GM21515 (cell line): Measurements from ENCODE around the gene GMDS.

Experiments
- ATAC-seq: cut with Tn5 transposase; IDR thresholded peaks from one replicate; pipeline ENCODE4 v1.9.1; 2021; ENCODE audit not compliant: unreplicated experiment

GMDS gene

DNA sequence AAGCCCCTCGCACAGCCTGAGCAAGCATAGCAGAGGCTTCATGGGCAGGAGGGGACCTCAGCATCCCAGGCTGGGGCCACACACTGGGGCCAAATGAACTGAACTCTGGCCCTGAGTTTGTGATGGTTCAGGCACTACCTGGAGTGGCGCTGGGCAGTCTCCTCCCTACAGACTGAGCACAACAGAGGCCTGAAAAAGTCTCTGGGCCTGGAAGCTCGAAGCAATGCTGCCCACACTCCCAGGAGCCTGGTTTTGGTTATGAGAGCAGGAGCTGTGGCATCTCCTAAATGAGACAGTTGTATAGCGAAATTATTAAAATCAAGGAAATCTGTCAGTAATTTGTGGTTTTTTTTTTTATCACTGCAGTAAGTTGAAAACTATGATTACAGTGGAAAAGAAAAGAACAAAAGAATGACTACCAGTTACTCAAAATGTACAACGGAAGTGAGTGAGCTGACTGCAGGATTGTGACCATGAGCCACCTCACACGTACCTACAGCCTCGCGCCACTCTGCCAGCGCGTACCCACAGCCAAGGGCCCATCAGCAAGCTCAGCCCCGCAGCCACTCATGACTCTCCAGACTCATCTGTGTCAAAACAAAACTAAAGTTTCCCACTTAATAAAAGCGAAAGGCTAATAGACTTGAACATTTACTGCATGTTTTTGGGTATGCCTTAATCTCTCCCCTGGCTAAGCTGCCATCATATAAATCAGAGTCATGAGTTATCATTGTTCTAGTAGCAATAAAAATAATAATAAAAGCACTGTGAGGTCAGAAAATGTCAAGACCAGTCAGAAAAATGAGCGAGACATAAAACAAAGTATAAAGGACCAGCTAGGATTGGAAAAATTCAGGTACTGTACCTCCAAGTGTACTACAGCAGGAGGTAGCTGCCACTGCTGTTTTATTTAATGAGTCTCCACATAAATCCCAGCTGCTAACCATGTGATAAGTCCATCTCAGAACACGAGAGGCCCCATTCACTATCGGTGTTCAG, 458.7 kb downstream of the GMDS start:
- ATAC-seq, result no peak

DNA sequence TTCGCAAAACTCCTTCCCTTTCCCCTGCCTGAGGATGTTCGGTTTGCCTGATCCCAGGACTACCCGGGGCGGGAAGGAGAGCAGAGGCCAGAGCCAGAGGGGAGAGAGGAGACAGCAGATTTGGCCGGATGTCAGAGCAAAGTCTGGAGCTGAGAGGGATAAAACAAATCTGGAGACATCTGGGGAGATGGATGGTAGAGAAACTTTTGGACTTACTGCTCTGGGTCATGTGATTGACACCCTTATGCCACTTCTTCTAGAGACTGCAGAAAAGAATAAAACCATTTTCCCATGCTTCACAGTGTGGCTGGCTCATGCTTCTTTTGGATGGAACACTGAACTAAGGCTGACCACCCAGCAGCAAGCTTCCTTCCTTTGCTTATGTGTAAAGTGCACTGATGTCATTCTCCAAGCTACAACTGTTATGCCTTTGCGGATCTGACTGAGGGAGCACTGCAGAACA, 461.0 kb downstream of the GMDS start:
- ATAC-seq, result no peak

DNA sequence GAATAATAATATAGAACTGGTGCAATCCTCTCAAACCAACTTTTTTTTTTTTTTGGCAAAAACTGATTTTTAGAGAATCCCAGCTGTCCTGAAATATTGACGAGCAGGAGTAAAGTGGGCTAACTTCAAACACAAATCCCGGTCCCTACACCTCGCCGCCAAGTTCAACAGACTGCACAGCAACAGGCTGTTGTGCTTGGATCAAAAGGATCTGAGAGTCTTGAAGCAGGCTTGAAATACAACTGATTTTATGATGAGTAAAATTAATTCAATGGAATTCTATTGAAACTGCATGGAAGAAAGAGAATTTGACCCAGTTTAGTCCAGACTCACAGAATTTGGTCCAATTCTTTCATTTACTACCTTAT, 463.6 kb downstream of the GMDS start:
- no peak for ATAC-seq

DNA sequence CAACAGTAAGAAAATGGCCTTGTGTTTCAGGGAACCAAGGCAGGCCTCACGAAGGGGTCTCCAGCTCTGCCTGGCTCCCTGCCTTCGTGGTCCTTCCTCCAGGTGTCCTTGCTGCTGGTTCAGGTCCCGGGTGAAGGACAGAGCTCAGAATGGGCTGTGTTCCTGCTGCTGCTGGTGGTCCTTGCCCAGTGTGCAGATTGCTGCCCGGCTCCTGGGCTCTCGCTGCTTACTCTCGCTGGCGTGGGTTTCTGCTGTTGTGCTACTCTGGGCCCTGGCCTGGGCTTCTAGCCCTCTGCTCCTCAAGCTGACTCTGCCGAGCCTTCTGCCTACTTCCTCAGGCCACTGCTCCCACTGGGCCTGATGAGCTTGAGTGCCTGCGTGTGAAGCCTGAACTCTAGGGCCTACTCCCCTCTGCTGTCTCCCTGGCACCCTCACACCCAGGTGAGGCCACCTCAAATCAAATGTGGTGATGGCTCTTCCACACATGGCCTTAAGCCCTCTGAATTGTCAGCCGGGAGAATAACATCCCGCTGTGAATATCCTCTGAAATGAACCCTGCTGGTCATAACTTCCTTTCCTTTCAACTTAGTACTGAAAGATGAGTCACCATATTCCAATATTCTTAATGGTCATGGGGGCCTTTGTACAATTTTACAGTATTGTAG, 464.1 kb downstream of the GMDS start:
- ATAC-seq, result no peak

DNA sequence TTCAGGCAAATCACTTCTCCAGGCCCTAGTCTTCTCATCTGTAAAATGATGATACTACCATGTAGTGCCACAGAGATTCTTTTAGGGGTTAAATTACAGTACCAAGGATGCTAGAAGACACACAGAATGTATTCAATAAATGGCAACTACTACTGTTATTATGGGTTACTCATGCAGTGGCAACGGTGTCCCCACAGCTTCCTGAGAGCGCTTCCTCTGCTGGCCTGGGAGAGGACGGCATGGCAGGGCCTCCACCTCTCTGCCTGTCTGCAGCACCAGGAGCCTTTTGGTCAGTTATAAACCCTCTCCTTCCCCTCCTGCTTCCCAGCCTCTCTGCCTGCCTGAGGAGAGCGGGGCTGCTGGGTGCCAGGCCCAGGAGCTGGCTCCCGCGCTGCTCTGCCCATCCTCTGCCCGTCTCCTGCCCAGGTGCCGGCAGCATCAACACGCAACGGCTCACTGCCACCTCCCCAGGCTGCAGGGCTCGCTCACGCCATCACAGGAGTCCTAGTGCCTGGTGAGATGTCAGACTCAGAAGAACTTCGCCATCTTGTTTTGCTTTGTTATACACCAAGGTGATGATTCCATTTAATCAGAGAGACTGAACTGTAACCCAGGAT, 465.0 kb downstream of the GMDS start:
- no peak for ATAC-seq

DNA sequence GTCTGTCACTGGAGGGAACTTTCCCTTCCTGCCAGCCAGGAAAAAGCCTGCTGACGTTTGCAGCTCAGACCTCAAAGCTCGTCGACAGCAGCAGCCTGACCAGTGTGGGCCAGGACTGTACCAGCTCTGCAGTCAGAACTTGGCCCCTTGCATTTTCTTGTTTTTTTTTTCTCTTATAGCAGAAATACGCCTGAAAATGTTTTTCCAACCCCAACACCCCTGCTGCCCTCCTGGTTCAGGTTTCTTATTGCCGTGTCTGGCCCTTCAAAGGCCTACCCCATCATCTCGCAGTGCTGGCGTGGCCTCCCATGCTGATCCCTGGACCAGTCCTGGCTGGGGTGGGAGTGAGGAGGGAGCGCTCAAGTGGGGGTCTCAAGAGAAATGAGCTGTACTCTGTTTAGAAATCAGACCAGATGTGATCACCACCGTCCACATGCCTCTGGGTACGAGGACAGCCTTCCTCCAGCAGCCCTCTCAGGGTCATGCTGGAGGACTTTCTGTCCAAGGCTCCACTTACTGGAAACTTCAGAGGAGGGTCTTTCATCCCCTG, 466.6 kb downstream of the GMDS start:
- no peak for ATAC-seq

DNA sequence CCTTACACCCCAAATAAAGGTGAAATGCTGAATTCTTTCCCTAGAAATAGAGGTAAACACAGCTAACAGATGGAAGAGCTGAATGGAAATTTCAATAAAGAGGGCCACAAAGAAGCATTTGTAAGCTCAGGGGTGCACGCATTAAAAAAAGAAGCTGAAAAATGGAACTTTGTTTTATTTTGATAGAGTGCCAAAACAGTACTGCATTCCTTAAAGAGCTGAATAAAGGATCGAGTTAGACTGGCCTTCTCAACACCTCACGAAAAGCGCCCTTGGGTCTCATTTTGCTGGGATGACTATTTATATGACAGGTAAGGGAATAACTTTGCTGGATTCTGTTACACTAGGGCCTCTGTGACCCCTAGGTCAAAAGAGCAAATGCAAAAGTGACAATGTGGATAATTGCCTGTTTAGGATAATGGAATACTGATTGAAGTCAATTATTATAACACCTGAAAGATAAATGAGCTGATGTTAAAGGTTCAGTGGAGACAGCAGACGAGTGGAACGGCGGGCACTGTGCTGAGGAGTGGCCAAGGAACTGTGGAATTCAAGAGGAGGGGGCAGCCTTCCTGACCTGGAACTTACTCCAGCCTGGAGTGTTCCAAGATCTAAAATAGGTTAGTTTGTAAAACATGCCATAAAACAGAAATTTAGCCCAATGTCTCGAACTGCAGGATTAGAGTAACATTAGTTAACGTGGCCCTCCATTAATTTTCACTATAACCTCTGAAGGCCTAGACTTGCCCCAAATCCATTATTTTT, 467.3 kb downstream of the GMDS start:
- no peak for ATAC-seq

DNA sequence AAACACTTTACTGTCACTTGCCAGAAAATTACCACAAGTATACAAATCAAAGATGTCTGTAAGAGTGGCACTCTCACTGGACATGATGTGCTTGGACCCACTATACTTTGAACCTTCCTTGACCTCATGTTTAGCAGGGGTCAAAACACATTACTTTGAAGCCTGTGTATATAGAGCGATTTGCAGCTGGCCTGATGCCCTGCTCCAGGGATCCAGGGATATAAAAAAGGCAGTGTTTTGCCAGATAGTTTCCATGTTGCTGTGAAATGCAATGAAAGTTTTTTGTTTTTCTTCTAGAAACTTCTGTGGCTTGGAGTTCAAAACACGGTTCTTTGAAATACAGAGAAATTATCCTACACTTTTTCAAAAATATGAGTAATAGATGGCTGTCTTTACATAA, 470.0 kb downstream of the GMDS start:
- no peak for ATAC-seq

DNA sequence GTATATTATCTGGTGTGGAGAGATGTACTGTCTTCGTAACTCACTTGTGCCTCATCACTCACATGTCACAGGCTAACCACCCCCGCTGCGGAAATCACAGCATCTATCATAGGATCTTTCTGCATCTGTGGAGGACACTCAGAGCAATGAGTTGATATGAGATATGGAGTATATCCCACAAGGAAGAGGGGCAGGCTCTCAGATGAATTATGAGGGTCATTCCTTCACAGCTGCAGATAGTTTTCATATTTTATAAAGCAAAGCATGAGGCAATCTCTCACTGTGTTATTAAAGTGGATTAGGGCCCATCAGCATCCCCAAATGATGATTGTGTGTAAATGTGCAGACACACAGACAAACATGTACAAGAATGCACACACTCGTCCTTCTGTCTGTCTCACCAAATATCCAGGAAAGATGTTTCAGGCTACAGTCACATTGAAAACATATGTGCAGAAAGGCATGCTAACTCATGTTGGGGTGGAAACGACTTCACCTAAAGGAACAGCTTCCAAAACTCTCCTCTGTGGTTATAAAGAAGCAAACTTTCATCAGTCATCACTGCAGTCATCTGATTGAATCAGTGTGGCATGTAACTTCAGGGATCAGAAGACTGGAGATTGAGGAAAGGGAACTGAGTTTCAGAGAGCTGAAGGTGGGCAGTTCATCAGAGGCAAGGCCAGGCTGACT, 471.0 kb downstream of the GMDS start:
- ATAC-seq, result no peak

DNA sequence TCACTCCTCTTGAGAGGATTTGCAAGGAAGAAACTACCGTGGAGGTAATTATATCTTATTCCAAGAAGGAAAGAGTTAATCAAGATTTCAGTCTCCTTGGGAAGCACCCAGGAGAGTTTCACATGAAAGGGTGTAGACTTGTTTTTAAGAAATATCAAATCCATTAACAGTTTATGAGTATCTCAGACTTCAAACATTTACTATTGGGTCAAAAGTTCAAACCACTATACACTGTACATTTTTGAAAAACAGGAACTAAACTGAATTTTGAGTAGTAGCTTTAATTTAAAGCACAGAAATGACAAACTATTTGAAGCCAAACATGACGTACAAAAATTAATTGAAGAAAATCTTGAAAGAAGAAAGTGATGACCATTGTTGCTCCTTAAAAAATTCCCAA, 471.7 kb downstream of the GMDS start:
- no peak for ATAC-seq

DNA sequence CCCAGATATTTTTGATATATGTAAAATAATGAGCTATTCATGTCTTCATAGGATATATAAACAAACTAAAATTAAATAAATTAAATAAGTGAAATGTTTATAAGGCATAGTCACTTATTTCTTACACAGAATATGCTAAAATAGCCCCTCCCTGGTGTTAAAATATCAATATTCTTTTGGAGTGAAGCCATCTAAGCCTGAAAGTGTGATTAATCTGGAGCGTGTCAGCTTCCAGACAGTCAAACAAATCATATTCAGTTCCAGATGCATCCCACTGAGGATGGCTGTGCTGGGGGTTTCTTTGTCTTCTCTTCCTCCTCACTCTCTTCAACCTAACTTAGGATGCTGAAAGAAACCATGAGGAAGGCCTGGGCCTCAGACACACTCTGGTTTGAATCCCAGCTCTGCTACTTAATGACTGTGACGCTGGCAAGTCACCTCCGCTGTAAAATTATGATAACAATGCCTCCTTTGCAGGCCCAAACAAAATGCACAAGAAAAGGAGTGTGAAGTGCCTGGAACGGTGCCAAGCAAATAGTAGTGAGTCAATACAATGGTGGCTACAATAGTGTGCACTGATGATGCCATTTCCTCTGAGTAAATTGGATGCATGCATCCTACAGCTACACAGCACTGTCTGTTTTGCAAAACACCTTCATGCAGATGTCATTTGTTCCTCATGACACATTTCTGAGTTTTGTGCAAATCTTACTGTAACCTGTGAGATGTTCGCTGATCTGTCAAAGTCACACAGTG, 474.3 kb downstream of the GMDS start:
- ATAC-seq, result no peak

DNA sequence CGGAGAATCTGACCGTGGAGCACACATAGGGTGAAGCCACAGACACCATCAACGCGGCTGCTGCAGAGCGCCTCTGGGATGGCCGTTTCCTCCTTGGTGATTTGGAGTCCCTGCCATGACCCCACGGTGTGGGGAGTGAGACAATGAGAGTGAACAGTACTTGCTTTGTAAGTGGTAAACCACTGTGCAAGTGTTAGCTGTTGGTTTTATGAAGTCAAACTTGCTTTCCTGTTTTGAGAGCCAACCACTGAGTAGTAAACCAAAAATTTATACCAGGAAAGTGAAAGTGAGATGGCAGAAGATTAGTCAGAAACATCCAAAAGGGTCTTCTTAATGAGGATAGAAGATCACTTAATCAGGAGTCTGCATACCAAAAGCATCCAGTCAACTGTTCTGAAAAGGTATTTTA, 475.0 kb downstream of the GMDS start:
- ATAC-seq, result no peak

DNA sequence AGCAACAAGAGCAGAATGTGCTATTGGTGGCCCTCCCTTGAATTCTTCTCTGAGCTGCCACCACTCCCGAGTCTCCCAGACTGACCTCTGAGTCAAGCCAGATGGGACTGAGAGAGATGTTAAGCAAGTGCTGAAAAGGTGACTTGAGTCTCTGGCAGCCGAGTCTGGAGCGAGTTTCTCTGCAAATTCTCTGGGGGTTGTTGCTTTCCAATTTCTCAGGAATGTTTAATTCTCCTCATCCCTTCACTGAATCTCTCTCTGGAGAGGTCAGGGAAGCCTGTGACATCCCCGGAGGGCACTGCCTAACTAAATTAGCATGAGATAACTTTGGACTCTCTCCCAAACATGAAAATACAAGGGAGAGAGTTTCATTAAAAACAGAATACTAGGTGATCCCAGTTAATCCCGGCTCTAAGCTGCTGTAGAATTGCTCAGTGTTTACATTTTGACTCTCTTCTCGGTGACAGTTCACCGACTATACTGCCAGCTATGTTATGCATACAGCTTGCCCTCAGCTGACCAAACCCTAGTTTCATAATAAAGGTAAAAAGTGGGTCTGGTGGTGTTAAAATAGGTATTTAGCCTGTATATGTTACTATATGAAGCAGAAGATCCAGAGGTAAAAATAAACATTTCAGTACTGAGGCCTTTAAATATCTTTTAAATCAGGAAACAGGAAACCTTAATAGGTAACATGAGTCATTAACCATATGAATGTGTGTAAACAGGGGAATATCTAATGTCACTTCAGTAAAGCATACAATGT, 477.7 kb downstream of the GMDS start:
- no peak for ATAC-seq

DNA sequence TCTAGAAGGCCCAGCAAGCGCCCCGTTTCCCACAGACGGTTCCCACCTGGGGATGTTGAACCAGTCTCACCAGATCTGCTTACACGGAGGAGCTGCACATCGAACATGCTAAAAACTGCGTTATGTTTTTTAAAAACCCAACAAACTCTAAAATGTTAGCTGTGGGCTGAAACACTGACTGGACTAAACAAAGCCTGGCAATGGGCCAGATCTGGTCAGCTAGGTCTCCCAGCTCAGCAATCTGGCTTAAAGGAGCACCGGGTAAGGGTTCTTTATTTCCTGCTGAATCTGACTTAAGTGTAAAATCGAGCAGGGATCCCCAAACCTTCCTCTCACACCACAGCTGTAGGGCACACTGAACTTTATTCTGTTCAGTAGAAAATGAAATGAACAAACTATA, 478.8 kb downstream of the GMDS start:
- no peak for ATAC-seq

DNA sequence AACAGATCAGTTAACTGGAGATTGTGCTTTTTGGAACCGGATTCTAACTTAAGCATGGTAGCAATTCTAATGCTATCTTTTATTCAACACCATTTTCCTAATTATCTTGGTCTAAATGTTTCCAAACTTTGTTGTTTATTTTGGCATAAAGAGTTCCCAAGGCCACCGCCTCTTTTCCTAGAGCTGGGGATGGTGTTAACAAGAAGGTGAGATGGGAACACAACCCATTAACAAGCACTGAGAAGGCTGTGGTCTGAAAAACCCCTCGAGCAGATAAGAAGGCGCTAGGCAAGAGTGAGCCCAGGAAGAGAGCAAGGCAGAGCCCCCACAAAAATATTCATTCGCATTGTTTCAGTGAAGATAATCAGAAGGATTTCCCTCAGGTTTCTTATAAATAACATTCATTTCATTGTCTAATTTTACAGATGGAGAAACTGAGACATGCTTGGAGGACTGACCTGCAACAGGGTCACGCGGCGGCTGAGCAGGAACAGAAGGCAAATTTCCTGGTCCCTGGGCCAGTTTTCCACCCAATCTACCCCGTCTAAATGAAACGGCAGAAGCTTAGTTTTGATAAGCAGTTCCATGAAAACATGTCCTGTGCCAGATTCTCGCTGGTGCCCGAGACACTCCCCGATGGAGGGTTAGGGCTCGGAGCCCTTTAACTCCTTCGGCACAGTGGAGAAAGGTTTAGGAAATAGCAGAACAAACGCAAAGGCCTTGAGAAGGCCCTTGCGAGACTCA, 480.1 kb downstream of the GMDS start:
- ATAC-seq, result no peak

DNA sequence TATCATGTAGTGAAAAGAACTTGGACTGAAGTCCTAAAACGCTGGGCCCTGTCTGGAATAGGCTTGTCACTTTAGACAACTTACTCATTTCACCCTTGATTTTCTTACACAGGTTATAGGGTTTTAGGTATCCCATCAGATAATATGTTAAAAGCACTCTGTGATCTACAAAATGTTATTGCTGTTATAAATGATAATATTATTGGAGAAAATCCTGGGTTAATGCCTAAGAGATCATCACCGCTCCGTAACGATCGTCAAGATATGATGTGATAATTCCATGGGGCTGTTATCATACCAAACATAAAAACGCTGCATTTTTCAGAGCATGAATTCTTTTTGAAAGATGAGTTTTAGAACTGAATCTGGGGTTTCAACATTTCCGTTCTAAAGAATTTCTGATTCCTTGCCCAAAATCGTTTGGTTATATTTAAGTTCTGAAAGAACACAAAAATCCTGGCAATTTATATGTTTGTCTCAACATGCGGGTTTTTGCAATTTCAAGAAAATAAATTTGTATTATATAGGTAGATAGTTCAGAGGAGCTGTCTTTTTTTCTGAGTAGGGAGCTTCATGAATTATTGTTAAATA, 480.9 kb downstream of the GMDS start:
- ATAC-seq, result no peak

DNA sequence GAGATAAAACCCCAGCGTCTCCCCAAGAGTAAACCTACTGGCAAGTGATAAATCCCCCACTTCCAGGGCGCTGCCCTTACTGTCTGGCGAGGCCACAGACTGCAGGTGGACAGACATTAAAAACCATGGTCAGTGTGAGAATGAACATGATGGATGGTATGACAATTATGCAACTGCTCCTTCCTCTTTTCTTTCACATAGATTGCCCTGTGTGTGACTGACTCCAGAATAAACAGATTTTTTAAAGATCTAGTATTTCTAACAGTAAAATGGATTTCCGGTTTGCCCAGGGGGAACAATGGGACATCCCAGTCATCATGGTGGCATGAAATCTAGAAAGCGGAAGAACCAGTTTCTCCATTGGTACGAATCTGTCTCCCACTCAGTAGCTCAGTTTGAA, 482.0 kb downstream of the GMDS start:
- ATAC-seq, result no peak

DNA sequence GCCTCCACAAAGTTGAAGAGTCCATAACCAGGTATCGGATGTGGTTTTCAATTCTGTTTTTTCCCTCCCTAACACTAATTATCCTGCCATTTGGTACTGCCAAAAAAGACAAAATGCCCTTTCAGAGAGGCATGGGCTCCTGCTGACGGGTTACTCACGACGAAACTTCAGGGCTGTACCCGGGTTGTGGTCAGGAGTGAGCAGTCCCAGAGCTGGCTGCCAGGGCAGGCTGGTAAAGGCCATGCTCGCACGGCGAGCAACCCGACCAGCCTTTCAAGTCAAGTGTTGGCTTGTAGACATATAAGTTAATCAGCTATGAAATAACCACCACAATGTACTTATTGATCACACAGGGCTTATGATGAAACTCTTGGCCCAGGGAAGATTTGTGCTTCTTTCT, 483.2 kb downstream of the GMDS start:
- no peak for ATAC-seq
